K562 (cell line): ENCODE results near the gene DISC1.

Experiments used
- ESRRB ChIP-seq: fragments of 250-450 bp; sonication (Bioruptor Pico); IDR thresholded peaks from 2 replicates; pipeline ENCODE4 v1.5.0; 2020; ENCODE audit warnings: mild to moderate bottlenecking, moderate library complexity, borderline replicate concordance
- TGIF2 ChIP-seq: sonication (generic); formaldehyde crosslinking; IDR thresholded peaks from 2 replicates; pipeline ENCODE4 v1.8.1; 2022; ENCODE audit warnings: mild to moderate bottlenecking, missing genetic modification reagents, moderate library complexity
- ZBTB49 ChIP-seq: sonication (generic); formaldehyde crosslinking; IDR thresholded peaks from 2 replicates; pipeline ENCODE4 v1.8.0; 2022; ENCODE audit warnings: missing genetic modification reagents, mild to moderate bottlenecking, borderline replicate concordance
- ZBTB7A ChIP-seq: IDR thresholded peaks from 2 replicates; pipeline ENCODE4 v1.6.1; 2011; ENCODE audit warnings: low read depth, mild to moderate bottlenecking, low read length, moderate library complexity, borderline replicate concordance; ENCODE audit not compliant: control insufficient read depth
- ZNF511 ChIP-seq: sonication (generic); formaldehyde crosslinking; IDR thresholded peaks from 2 replicates; pipeline ENCODE4 v1.8.0; 2022; ENCODE audit warnings: mild to moderate bottlenecking, missing genetic modification reagents
- TF ChIP-seq, protein P1 (sequence below), 3 experiments: IDR thresholded peaks in 2 of 3; conservative IDR thresholded peaks in 1 of 3; 2 replicates each; pipeline ENCODE4 v1.5.1; 2011 to 2012; ENCODE audit warnings: low read length in 3 of 3, mild to moderate bottlenecking in 3 of 3, control low read depth in 2 of 3, improper control_type of control experiment in 1 of 3, inconsistent platforms in 1 of 3, low read depth in 1 of 3, mixed read lengths in 1 of 3, moderate library complexity in 1 of 3; ENCODE audit not compliant: insufficient read depth in 2 of 3
- TF ChIP-seq, protein P2 (sequence below): fragments of 450-650 bp; IDR thresholded peaks from 2 replicates; pipeline ENCODE4 v1.6.1; 2017; ENCODE audit warnings: mild to moderate bottlenecking, moderate library complexity

DNA sequence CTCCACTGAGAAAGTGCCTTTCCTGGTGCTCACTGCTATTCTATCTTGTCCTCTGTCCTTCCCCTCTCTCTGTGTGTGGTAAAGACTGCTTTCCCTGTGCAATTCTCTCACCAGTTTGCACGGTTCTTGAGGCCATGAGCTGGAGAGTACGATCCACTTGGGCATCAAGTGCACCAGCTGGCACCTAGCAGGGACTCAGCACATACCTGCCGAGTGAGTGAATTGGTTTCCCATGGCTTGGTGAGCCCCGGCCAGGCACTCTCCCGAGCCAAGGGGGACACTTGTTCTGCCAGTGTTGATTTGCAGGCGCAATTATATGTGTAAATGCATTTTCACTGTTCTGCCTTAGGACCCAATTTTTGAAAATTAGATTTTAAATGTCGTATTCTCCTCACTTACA, 313.5 kb downstream of the DISC1 start:
- TF ChIP-seq ZBTB7A (no peak), ESRRB (CRISPR knock-in tag) (no peak), ZNF511 (CRISPR knock-in tag) (no peak), ZBTB49 (CRISPR knock-in tag) (no peak), TGIF2 (no peak)
- TF ChIP-seq, protein P1, sequence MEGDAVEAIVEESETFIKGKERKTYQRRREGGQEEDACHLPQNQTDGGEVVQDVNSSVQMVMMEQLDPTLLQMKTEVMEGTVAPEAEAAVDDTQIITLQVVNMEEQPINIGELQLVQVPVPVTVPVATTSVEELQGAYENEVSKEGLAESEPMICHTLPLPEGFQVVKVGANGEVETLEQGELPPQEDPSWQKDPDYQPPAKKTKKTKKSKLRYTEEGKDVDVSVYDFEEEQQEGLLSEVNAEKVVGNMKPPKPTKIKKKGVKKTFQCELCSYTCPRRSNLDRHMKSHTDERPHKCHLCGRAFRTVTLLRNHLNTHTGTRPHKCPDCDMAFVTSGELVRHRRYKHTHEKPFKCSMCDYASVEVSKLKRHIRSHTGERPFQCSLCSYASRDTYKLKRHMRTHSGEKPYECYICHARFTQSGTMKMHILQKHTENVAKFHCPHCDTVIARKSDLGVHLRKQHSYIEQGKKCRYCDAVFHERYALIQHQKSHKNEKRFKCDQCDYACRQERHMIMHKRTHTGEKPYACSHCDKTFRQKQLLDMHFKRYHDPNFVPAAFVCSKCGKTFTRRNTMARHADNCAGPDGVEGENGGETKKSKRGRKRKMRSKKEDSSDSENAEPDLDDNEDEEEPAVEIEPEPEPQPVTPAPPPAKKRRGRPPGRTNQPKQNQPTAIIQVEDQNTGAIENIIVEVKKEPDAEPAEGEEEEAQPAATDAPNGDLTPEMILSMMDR (IDR thresholded peaks at IDR 0.05 in 2 of 3, conservative IDR thresholded peaks at IDR 0.05 in 1 of 3; ENCODE audit: insufficient read depth in 2 of 3, low read depth in 1 of 3, low read length in 3 of 3) = no peak
- TF ChIP-seq, protein P2, sequence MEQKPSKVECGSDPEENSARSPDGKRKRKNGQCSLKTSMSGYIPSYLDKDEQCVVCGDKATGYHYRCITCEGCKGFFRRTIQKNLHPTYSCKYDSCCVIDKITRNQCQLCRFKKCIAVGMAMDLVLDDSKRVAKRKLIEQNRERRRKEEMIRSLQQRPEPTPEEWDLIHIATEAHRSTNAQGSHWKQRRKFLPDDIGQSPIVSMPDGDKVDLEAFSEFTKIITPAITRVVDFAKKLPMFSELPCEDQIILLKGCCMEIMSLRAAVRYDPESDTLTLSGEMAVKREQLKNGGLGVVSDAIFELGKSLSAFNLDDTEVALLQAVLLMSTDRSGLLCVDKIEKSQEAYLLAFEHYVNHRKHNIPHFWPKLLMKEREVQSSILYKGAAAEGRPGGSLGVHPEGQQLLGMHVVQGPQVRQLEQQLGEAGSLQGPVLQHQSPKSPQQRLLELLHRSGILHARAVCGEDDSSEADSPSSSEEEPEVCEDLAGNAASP = no peak
